Measurements from ENCODE around the gene PTPN6. TPM values are rescaled to one million over a fixed set of nuclear protein-coding genes. Genes with fewer than 3 reads are reported as not detected.

PTPN6 gene
- total and polyA plus RNA-seq, 4 donors, result 5.7 to 9.3 (median 8.2) TPM

DNA sequence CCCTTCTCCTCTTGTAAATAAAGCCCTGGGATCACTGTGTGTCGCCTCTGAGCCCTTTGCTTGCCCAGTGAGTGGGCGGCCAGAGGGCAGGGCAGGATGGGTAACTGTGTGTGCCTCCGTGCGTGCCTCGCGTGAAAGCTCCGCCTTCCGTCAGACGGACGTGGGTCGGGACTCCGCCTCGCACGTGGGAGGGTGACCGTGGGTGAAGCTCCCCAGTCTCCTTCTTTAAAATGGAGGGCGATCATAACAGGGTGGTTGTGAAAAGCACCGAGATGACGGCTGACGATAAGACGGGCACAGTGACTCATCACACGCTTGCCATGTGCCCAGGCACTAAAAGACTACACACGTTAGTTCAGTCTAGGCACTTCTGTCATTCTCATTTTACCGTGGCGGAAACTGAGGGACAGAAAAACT lies 10.1 kb downstream of the PTPN6 start:
- Histone ChIP-seq H3K27me3 (ENCODE audit: control insufficient read depth, insufficient read depth, low read length) (no peaks in the 10 kb centered on the region), H3K4me1 (ENCODE audit: control insufficient read depth, insufficient read depth, low read length) (peaks cover 53% of the 10 kb centered on the region), H3K27ac (ENCODE audit: low read depth, low read length) (peak overlapping the region; percentile 25), H3K9me3 (ENCODE audit: control insufficient read depth, insufficient read depth, low read length) (no peaks in the 10 kb centered on the region), H3K36me3 (ENCODE audit: control insufficient read depth, insufficient read depth, low read length) (peaks cover 23% of the 10 kb centered on the region), H3K4me3 (ENCODE audit: low read depth, low read length) (no peak overlapping the region)
- no peak for DNase-seq (ENCODE audit: low read depth in 4 of 6, low spot score in 6 of 6)
- WGBS (ENCODE audit: insufficient coverage), result 72% methylated on average over 17 of the region's 24 CpGs

DNA sequence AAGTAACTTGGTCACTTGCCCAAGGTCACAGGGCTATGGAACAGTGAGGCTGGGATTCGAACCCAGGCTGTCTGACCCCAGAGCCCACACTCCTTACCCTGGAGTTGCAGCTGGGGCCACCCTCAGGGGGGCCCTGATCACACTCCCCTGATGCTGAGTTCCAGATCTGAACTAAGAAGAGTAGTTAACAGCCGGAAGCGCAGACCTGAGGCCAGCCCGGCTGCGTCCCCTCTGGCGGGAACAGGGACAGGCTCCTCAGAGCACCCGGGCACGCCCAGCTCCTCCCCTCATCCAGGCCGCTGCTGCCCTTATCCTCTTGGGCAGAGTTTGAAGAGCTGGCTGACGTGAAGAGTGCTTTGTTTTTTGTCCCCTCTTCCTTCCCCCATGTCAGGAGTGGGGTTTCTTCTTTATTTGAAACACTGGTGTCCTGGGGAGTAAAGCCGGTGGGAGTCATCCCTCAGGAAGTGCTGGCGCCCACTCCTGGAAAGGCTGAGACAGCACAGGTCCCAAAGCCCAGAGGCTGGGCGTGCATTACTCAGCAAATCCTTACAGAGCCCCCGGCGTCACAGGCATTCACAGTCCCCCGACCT lies 10.6 kb downstream of the PTPN6 start:
- Histone ChIP-seq H3K9me3 (ENCODE audit: control insufficient read depth, insufficient read depth, low read length) (no peaks in the 10 kb centered on the region), H3K4me1 (ENCODE audit: control insufficient read depth, insufficient read depth, low read length) (peaks cover 53% of the 10 kb centered on the region), H3K27me3 (ENCODE audit: control insufficient read depth, insufficient read depth, low read length) (no peaks in the 10 kb centered on the region), H3K27ac (ENCODE audit: low read depth, low read length) (peak overlapping the region; percentile 8), H3K36me3 (ENCODE audit: control insufficient read depth, insufficient read depth, low read length) (peaks cover 26% of the 10 kb centered on the region), H3K4me3 (ENCODE audit: low read depth, low read length) (no peak overlapping the region)
- peak in 2 of 6 donors; percentile 32 to 63 for DNase-seq (ENCODE audit: low read depth in 4 of 6, low spot score in 6 of 6)
- WGBS (ENCODE audit: insufficient coverage), result 15% methylated on average over 13 of the region's 16 CpGs

DNA sequence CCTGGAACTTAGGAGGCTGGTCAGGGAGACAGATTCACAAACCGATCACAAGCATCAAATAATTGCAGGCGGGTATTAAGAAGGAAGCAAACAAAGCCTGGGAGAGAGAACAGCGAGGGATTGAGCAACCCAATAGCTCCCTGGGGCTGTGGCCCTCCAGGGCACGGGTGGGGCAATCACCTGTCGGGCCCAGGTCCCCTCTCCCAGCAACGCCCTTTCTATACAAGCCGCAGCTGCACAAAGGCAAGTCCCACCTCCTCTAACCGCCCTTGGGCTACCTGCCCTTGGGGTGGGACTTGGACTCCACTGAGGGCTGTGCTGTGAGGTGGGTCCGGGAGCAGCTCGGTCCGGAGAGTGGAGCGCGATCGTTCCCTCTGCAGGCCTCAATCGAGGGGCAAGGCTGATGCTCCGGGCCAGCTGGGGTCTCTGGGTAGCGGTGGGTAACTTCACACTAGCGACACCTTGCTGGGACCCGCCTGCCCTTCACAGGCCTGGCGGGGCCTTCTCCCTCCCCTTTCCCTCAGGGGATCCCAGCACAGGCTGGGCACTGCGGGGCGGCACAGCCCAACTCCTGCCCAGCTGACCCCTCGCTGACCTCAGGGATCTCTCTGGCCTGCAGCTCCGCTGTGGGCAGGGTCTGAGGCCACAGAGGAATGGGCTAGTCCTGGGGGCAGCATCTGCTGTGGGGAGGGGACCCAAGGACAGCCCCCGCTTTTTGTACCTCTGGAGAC lies 11.3 kb downstream of the PTPN6 start:
- Histone ChIP-seq H3K36me3 (ENCODE audit: control insufficient read depth, insufficient read depth, low read length) (peaks cover 31% of the 10 kb centered on the region), H3K27me3 (ENCODE audit: control insufficient read depth, insufficient read depth, low read length) (no peaks in the 10 kb centered on the region), H3K4me3 (ENCODE audit: low read depth, low read length) (no peak overlapping the region), H3K27ac (ENCODE audit: low read depth, low read length) (no peak overlapping the region), H3K9me3 (ENCODE audit: control insufficient read depth, insufficient read depth, low read length) (no peaks in the 10 kb centered on the region), H3K4me1 (ENCODE audit: control insufficient read depth, insufficient read depth, low read length) (peaks cover 53% of the 10 kb centered on the region)
- WGBS (ENCODE audit: insufficient coverage), result 57% methylated on average over 21 of the region's 25 CpGs
- DNase-seq (ENCODE audit: low read depth in 4 of 6, low spot score in 6 of 6), result no peak

DNA sequence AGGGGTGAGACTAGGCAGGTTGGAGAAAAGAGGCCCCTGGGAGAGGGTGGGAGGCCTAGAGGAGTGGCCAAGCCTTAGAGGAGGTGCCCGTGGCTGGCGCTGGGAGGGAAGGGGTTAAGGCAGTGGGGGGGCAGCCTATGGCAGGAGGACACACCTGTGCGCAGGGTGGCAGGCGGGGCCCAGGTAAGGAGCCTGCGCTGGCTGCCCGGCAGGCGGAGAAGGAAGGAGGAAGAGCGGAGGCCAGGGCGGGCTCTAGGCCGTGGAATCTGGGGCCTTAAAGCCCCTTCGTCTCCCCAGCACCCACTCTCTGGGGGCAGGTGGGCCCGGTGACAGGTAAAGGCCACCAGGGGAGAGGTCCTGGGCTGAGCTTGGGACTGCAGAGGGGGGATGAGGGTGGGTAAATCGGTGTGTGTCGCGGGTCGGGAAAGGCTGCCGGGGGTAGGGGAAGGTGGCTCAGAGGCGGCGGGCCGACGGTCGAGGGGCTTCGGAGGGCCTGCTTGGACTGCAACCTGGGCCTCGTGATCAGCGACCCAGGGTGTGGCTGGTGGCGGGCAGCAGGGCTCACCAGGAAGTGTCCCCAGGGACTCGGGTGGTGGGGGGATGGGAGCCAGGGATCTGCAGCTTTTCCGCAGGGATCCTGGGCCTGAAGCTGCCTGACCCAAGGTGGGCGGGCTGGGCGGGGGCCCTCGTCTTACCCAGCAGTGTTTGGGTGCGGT lies 12.0 kb downstream of the PTPN6 start:
- peaks cover 38% of the 10 kb centered on the region for H3K36me3 ChIP-seq (ENCODE audit: control insufficient read depth, insufficient read depth, low read length)
- no peak overlapping the region for H3K4me3 ChIP-seq (ENCODE audit: low read depth, low read length)
- H3K27me3 ChIP-seq (ENCODE audit: control insufficient read depth, insufficient read depth, low read length), result no peaks in the 10 kb centered on the region
- peaks cover 51% of the 10 kb centered on the region for H3K4me1 ChIP-seq (ENCODE audit: control insufficient read depth, insufficient read depth, low read length)
- no peak overlapping the region for H3K27ac ChIP-seq (ENCODE audit: low read depth, low read length)
- DNase-seq (ENCODE audit: low read depth in 4 of 6, low spot score in 6 of 6), result no peak
- no peaks in the 10 kb centered on the region for H3K9me3 ChIP-seq (ENCODE audit: control insufficient read depth, insufficient read depth, low read length)
- 66% methylated on average over 22 of the region's 32 CpGs for WGBS (ENCODE audit: insufficient coverage)

DNA sequence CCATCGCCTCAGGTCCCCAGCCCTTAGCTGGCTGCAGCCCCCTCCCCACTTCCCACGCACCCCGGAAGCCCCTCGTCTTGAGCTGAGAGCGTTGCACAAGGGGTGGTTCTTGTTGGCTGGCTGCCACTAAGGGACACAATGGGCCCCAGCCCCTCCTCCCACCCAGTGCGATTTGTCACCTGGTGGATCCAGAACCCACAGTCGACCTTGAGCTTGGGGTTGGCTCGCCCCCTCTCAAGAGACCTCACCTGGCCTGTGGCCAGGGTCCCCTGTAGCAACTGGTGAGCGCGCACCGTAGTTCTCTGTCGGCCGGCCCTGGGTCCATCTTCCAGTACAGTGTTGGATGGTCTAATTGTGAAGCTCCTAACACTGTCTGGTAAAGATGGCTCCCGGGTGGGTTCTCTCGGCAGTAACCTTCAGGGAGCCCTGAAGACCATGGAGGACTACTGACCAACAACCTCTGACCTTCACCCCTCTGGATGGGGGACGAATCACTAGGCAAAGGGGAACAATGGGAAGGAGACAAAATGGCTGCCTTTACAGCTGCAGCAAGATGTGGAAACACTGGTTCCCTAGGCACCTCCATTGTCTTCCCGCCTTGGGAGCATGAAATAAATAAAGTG lies 12.7 kb downstream of the PTPN6 start:
- no peaks in the 10 kb centered on the region for H3K27me3 ChIP-seq (ENCODE audit: control insufficient read depth, insufficient read depth, low read length)
- H3K9me3 ChIP-seq (ENCODE audit: control insufficient read depth, insufficient read depth, low read length), result no peaks in the 10 kb centered on the region
- peaks cover 49% of the 10 kb centered on the region for H3K4me1 ChIP-seq (ENCODE audit: control insufficient read depth, insufficient read depth, low read length)
- DNase-seq (ENCODE audit: low read depth in 4 of 6, low spot score in 6 of 6), result no peak
- WGBS (ENCODE audit: insufficient coverage), result 46% methylated on average over 6 of the region's 17 CpGs
- no peak overlapping the region for H3K4me3 ChIP-seq (ENCODE audit: low read depth, low read length)
- peaks cover 45% of the 10 kb centered on the region for H3K36me3 ChIP-seq (ENCODE audit: control insufficient read depth, insufficient read depth, low read length)
- H3K27ac ChIP-seq (ENCODE audit: low read depth, low read length), result no peak overlapping the region

DNA sequence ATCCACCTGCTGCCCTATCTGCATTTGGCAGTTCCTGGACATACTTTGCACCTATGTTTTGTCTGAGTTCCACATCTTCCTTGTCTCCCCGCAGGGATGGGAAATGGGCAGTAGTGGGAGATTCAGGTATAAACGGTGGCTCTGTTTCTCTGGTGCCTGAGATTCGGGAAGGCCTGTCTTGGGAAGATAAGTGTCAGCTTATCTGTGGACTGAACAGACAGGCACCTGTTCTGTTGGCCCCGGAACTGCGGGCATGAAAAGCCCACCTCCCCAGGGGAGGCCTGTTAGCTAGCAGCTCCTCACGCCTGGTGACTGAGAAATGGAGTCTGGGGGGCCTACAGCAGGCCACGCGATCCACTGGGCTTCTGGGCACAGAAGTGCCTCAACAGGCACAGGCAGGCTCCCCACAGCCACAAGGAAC lies 13.5 kb downstream of the PTPN6 start:
- 75% methylated on average over 8 of the region's 8 CpGs for WGBS (ENCODE audit: insufficient coverage)

DNA sequence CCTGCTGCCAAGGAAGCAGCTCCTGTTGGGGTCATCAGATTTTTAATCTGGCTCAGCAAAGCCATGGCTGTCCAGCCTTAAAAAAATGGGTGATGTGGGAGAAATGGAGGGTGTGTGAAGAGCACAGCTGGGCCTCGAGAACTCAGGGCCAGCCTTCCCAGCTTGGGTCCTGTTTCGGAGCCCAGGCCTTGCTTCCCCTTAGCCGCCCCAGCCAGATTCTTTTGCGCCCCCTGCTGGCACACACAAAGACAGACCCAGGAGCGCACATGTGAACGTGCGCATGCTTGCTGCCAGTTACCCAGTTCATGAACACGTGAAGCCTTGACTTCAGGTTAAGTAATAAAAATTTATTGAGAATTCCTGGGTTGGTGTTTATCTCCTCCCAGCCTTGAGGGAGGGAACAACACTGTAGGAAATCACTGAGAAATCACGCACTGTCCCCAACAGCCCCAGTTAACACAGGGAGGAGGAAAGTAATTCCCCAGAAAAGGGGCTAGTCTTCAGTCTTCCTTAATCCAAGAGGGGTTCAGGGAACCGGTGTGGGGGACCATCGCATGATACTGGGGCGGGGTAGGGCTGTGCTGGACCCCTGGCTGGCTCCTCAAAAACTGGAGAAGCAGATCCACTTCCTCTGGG lies 14.0 kb downstream of the PTPN6 start:
- DNase-seq (ENCODE audit: low read depth in 4 of 6, low spot score in 6 of 6), result peak in 5 of 6 donors; percentile 40 to 91 (median 66)
- Histone ChIP-seq H3K27ac (ENCODE audit: low read depth, low read length) (peak overlapping the region; percentile 78), H3K4me3 (ENCODE audit: low read depth, low read length) (no peak overlapping the region), H3K27me3 (ENCODE audit: control insufficient read depth, insufficient read depth, low read length) (no peaks in the 10 kb centered on the region), H3K9me3 (ENCODE audit: control insufficient read depth, insufficient read depth, low read length) (no peaks in the 10 kb centered on the region), H3K4me1 (ENCODE audit: control insufficient read depth, insufficient read depth, low read length) (peaks cover 48% of the 10 kb centered on the region), H3K36me3 (ENCODE audit: control insufficient read depth, insufficient read depth, low read length) (peaks cover 50% of the 10 kb centered on the region)
- 8% methylated on average over 8 of the region's 12 CpGs for WGBS (ENCODE audit: insufficient coverage)

More for the DNA sequence above, 13.5 kb downstream of the PTPN6 start:
- no peaks in the 10 kb centered on the region for H3K9me3 ChIP-seq (ENCODE audit: control insufficient read depth, insufficient read depth, low read length)
- no peak for DNase-seq (ENCODE audit: low read depth in 4 of 6, low spot score in 6 of 6)
- H3K4me1 ChIP-seq (ENCODE audit: control insufficient read depth, insufficient read depth, low read length), result peaks cover 47% of the 10 kb centered on the region
- peaks cover 50% of the 10 kb centered on the region for H3K36me3 ChIP-seq (ENCODE audit: control insufficient read depth, insufficient read depth, low read length)
- H3K4me3 ChIP-seq (ENCODE audit: low read depth, low read length), result no peak overlapping the region
- H3K27ac ChIP-seq (ENCODE audit: low read depth, low read length), result peak overlapping the region; percentile 78
- no peaks in the 10 kb centered on the region for H3K27me3 ChIP-seq (ENCODE audit: control insufficient read depth, insufficient read depth, low read length)

DNA sequence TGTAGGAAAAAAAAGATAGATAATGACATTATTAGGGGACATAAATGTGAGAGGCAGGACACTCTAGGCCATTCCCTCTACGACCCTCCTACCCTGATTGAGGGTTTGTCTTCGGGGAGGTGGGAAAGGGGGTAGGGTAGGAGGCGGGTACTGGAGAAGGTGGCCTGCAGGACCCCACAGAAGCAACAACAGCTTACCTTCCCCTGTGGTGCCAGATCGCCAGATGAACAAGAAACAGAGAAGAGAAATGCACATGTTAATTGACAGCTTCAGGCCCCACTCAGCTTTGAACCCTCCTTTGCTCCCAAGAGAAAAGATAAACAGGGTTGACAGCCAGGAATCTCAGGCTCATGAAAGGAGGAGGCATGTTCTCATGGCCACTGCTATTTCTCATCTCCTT lies 14.6 kb downstream of the PTPN6 start:
- Histone ChIP-seq H3K4me3 (ENCODE audit: low read depth, low read length) (no peak overlapping the region), H3K36me3 (ENCODE audit: control insufficient read depth, insufficient read depth, low read length) (peaks cover 50% of the 10 kb centered on the region), H3K9me3 (ENCODE audit: control insufficient read depth, insufficient read depth, low read length) (no peaks in the 10 kb centered on the region), H3K27me3 (ENCODE audit: control insufficient read depth, insufficient read depth, low read length) (no peaks in the 10 kb centered on the region), H3K4me1 (ENCODE audit: control insufficient read depth, insufficient read depth, low read length) (peaks cover 44% of the 10 kb centered on the region), H3K27ac (ENCODE audit: low read depth, low read length) (no peak overlapping the region)
- WGBS (ENCODE audit: insufficient coverage), result 80% methylated on average over 1 of the region's 4 CpGs
- no peak for DNase-seq (ENCODE audit: low read depth in 4 of 6, low spot score in 6 of 6)

DNA sequence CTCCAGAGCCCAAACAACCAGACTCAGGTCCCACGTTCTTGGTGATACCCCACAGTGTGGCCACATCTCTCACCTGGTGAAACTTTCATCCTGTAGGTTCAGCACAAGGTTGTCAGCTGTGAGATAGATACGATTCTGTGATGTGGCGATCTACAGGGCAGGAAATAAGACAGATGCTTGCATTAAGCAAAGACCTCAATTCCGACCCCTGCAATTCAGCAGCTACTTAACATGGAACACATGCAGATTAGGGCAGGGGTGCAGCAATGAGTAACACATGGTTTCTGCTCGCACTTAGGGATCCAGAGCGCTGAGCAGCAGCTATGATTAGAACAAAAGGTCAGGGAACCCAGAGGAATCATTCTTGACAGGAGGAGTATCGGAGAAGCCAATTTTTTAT lies 15.2 kb downstream of the PTPN6 start:
- WGBS (ENCODE audit: insufficient coverage), result 90% methylated on average over 7 of the region's 7 CpGs
- no peak overlapping the region for H3K4me3 ChIP-seq (ENCODE audit: low read depth, low read length)
- H3K27me3 ChIP-seq (ENCODE audit: control insufficient read depth, insufficient read depth, low read length), result no peaks in the 10 kb centered on the region
- DNase-seq (ENCODE audit: low read depth in 4 of 6, low spot score in 6 of 6), result no peak
- H3K36me3 ChIP-seq (ENCODE audit: control insufficient read depth, insufficient read depth, low read length), result peaks cover 50% of the 10 kb centered on the region
- peaks cover 39% of the 10 kb centered on the region for H3K4me1 ChIP-seq (ENCODE audit: control insufficient read depth, insufficient read depth, low read length)
- no peaks in the 10 kb centered on the region for H3K9me3 ChIP-seq (ENCODE audit: control insufficient read depth, insufficient read depth, low read length)
- H3K27ac ChIP-seq (ENCODE audit: low read depth, low read length), result no peak overlapping the region

All from spinal cord (tissue), 10 donors.